ENCODE measurements around the gene SSTR3. TPM values are rescaled to one million over a fixed set of nuclear protein-coding genes. Genes with fewer than 3 reads are reported as not detected.
"Not testable (repeated sequence)": the region's sequence is repeated elsewhere in the genome, so short reads cannot be mapped to it uniquely, and the experiment has no call there.

SSTR3 gene
- total RNA-seq: under 1 TPM; 0.11 to 0.29 TPM

DNA sequence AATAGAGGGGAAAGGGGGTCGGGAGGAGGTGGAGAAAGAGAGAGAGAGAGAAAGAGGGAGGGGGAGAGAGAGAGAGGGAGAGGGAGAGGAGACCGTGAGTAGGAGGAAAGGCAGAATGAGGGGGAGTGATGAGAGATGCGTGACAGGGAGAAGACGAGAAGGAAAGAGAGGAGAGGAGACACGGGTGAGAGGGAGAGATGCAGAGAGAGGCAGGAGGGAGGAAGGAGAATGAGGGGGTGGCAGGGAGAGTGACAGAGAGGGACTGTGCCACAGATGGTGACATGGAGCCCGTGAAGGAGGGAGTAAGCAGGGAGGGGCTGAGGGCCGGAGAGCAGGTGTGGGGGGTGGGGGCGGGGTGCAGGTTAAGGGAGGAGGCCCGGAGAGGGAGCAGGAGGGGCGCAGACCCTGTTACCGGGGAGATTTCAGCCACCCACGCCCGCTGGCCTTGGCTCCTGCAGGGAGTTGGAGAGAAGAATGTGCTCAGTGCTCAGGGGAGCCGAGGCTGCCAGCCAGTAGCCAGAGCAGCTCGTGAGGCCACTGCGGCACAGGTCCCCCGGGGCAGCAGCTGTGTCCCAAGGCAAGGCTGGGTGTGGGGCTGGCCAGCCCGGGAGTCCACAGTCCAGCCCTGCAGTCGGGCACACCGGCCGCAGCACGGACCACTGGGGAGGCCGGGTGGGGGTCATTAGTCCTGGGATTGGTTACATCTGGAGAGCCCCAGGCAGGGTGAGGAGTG lies at the start of gene SSTR3:
Gene SSTR3, minus strand, starts transcription at position 304 of the 733 bp plus-strand sequence. CDS start 4,674 bp downstream, outside the sequence.
- peak within 1 kb of the TSS in 1 of 2 donors; percentile 66 for H3K27ac Mint-ChIP-seq
- DNase-seq (ENCODE audit: low spot score): peak; percentile 51
- H3K4me1 Mint-ChIP-seq (ENCODE audit: low read depth in 2 of 2): peaks cover 0 to 4% of the 10 kb centered on the region in 2 donors

DNA sequence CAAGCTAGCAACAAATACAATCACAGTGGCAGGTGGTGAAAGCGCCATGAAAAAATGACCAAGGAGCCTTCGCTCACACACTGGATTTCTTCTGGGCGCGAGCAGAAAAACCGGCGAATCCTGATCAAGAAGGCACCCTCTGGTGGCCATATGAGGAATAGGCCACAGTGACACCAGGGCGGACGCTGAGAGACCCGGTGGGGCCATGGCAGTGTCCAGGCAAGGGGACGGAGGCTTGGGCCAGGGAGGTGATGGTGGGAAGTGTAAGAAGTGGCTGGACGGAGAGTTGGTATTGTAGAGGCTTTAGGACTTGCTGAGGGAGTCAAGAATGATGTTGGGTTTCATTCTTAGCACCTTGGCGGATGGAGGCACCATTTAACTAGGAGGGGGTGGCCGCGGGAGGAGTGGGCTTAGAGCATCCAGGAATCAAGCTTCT lies 48.6 kb upstream of the SSTR3 start:
- H3K36me3 Mint-ChIP-seq: no peaks in the 10 kb centered on the region
- peak; percentile 77 for DNase-seq (ENCODE audit: low spot score)
- H3K9me3 Mint-ChIP-seq: no peaks in the 10 kb centered on the region
- ATAC-seq: peak; percentile 77 to 87
- peak overlapping the region; percentile 49 for H3K27ac Mint-ChIP-seq
- peak overlapping the region; percentile 9 for H3K4me3 Mint-ChIP-seq
- peaks cover 11 to 25% of the 10 kb centered on the region in 2 donors for H3K4me1 Mint-ChIP-seq (ENCODE audit: low read depth in 2 of 2)
- H3K27me3 Mint-ChIP-seq: no peaks in the 10 kb centered on the region

More for the DNA sequence above, at the start of gene SSTR3:
- H3K9me3 Mint-ChIP-seq: no peaks in the 10 kb centered on the region
- H3K27me3 Mint-ChIP-seq: no peaks in the 10 kb centered on the region
- no peaks in the 10 kb centered on the region for H3K36me3 Mint-ChIP-seq
- no peak within 1 kb of the TSS for H3K4me3 Mint-ChIP-seq
- no peak for ATAC-seq

DNA sequence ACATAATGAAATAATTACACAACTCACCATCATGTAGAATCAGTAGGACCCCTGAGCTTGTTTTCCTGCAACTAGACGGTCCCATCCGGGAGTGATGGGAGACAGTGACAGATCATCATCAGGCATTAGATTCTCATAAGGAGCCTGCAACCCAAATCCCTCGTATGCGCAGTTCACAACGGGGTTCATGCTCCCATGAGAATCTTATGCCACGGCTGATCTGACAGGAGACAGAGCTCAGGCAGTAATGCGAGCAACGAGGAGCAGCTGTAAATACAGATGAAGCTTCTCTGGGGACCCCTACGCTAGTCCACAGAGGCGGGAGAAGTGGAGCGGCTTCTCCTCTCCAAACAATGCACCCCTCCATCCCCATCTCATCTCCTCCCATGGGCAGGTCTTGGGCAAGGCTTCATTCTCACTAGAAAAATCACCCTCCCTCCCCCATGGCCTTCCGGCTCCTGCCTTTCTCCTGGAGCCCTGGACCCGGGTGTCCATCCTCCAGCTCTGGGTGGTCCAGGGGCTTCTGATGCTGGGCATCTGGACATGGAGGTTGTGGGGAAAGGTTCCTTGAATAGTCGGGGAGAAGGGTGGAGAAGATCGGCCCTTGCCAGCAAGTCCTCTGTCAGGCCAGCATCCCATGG lies 48.0 kb upstream of the SSTR3 start:
- ATAC-seq: no peak

DNA sequence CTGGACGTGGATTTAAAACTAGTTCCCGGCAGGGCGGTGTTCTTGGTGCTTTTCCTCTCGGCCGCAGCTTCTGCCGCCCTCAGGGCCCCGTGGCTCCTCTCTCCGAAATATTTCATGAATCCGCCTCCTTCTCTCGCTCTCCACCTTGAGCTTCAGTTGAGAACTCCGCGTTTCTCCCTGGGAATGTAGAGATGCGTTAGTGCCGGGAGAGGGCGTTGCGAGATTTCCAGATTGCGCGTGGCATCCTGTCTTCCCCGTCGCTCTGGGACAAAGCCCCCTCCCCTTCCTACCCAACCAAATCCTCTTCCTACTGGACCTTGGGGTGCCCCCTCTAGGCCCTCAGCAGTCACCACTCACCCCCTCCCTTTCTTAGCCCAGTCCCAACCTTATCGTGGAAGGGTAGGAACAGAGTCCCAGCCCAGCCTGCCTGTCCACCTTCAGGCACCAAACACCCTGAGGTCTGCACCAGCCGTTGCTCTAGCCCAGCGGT lies 47.3 kb upstream of the SSTR3 start:
- H3K4me3 Mint-ChIP-seq: no peak overlapping the region
- peak overlapping the region; percentile 43 to 83 for H3K27ac Mint-ChIP-seq
- DNase-seq (ENCODE audit: low spot score): no peak

More for the DNA sequence above, 48.0 kb upstream of the SSTR3 start:
- peaks cover 0 to 5% of the 10 kb centered on the region in 2 donors for H3K27me3 Mint-ChIP-seq
- H3K36me3 Mint-ChIP-seq: no peaks in the 10 kb centered on the region
- H3K4me1 Mint-ChIP-seq (ENCODE audit: low read depth in 2 of 2): peaks cover 16 to 27% of the 10 kb centered on the region in 2 donors
- H3K4me3 Mint-ChIP-seq: peak overlapping the region; percentile 9
- H3K9me3 Mint-ChIP-seq: no peaks in the 10 kb centered on the region
- H3K27ac Mint-ChIP-seq: peak overlapping the region; percentile 49 to 83
- no peak for DNase-seq (ENCODE audit: low spot score)

DNA sequence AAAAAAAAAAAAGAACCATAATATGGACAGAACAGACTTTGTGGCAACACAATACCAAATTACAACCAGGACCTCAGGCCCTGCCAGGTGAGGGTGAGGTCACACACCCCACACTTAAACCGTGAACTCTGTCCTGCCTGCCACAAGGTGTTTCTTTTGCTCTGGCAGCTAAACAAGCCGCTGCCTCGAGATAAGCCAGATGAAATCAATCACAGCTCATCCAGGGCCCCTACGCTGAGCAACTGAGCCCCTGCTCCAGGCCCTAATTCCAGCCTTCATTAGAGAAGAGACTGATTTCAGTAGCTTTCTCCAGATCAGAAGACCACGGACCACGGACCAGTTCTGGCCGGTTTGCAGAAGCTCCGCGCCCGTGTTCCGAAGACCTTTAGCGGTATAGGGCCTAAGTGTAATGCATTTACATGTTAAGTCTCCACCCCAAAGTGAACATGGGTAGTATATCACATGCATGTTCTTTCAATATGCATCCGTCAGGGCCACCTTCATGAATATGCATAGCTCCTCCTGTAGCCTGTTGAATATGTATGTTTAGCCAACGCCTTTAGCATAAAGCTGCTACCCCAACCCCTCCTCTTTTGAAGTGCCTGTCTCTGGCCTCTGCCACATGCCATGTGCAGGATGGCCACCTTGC lies 46.6 kb upstream of the SSTR3 start:
- H3K36me3 Mint-ChIP-seq: no peaks in the 10 kb centered on the region
- no peak overlapping the region for H3K4me3 Mint-ChIP-seq
- DNase-seq (ENCODE audit: low spot score) (no peak), ATAC-seq (no peak)
- peak overlapping the region; percentile 43 to 83 for H3K27ac Mint-ChIP-seq
- H3K4me1 Mint-ChIP-seq (ENCODE audit: low read depth in 2 of 2): peaks cover 16 to 32% of the 10 kb centered on the region in 2 donors
- no peaks in the 10 kb centered on the region for H3K9me3 Mint-ChIP-seq
- peaks cover 0 to 6% of the 10 kb centered on the region in 2 donors for H3K27me3 Mint-ChIP-seq

More for the DNA sequence above, 47.3 kb upstream of the SSTR3 start:
- H3K4me1 Mint-ChIP-seq (ENCODE audit: low read depth in 2 of 2): peaks cover 16 to 32% of the 10 kb centered on the region in 2 donors
- no peaks in the 10 kb centered on the region for H3K36me3 Mint-ChIP-seq
- peaks cover 0 to 6% of the 10 kb centered on the region in 2 donors for H3K27me3 Mint-ChIP-seq
- H3K9me3 Mint-ChIP-seq: no peaks in the 10 kb centered on the region
- no peak for ATAC-seq

DNA sequence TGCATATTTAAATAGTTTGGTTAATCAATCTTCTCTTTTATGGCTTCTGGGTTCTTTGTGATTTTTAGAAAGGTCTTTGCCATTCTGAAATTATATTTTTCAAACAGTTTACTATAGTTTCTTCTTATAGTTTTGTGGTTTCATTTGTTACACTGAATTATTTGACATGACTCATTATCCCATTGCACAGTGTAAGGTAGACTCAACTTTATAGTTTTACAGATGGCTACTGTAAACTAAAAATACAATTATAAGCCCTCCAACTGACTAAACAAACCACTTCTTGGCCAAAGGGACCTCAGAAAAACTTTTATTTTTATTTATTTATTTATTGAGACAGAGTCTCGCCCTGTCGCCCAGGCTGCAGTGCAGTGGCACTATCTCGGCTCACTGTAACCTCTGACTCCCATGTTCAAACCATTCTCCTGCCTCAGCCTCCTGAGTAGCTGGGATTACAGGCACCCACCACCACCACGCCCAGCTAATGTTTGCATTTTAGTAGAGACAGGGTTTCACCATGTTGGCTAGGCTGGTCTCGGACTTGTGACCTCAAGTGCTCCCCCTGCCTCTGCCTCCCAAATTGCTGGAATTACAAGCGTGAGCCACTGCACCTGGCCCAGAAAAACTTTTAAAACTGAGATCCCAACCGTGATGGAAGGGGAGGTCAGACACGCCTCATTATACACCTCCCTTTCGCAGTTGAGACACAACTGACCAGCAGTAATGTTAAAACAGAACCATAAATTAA lies 45.9 kb upstream of the SSTR3 start:
- Mint-ChIP-seq H3K4me1 (ENCODE audit: low read depth in 2 of 2) (peaks cover 16 to 32% of the 10 kb centered on the region in 2 donors), H3K27me3 (peaks cover 0 to 6% of the 10 kb centered on the region in 2 donors), H3K27ac (no peak overlapping the region), H3K4me3 (no peak overlapping the region), H3K9me3 (no peaks in the 10 kb centered on the region), H3K36me3 (no peaks in the 10 kb centered on the region)
- ATAC-seq (no peak), DNase-seq (ENCODE audit: low spot score) (no peak)

DNA sequence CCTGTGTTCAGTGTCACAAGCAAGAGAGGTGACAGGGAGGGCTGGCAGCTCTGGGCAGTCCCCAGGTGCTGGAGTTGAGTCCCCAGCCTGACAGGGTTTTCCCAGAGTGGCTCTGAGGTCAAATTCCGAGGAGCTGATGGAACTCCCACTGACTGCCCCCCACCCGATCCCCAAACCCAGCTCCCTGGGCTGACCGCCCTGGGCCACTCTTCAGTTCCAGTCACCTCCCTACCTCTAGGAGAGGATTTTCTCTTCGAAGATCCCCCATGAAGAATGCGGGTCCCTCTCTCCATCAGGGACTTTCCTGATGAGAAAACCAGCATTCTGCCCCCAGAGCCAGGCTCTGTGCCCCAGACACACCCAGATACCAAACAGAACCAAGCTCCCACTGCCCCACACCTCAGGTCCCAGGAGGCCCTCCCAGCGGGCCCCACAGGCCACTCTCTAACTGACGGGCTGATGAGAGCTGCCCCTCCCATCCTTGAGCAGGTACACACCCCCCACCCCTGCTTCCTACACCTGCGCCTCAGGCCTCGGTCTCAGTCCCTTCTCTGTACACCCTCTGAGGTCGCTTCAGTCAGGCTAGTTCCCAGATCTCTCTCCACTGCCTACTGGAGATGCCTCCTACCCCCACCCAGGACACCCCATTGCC lies 43.9 kb upstream of the SSTR3 start:
- Mint-ChIP-seq H3K27ac (peak overlapping the region; percentile 60 to 83), H3K4me1 (ENCODE audit: low read depth in 2 of 2) (peaks cover 16 to 27% of the 10 kb centered on the region in 2 donors), H3K36me3 (no peaks in the 10 kb centered on the region), H3K4me3 (no peak overlapping the region), H3K9me3 (no peaks in the 10 kb centered on the region), H3K27me3 (peaks cover 0 to 6% of the 10 kb centered on the region in 2 donors)
- DNase-seq (ENCODE audit: low spot score) (no peak), ATAC-seq (peak in 1 of 2 donors; percentile 33)

DNA sequence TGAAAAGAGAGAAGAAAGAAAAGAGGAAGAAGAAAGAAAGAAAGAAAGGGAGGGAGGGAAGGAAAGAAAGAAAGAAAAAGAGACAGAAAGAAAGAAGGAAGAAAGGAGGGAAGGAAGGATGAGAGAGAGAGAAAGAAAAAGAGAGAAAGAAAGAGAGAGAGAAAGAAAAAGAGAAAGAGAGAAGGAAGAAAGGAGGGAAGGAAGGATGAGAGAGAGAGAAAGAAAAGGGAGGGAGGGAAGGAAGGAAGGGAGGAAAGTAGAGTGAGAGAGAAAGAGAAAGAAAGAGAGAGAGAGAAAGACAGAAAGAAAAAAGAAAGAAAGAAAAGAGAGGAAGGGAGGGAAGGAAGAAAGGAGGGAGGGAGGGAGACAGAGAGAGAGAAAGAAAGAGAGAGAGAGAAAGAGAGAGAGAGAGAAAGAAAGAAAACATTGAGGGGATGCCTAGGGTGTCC lies 43.3 kb upstream of the SSTR3 start:
- H3K9me3 Mint-ChIP-seq: no peaks in the 10 kb centered on the region
- ATAC-seq: no peak
- no peak overlapping the region for H3K4me3 Mint-ChIP-seq

DNA sequence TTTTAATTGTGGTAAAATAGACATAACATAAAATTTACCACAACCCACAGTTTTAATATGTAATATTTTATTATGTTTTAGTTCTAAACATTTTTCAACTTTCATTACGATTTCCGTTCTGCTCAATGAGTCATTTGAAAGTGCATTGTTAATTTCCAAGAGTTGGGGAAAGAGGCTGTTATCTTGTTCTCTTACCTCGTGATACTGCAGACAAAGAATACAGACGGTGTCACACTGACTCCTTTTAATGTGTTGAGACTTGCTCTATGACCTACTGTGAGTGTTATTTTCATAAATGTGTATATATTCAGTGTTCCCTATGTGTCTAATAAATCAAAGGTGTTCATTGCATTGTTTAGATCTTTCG lies 42.6 kb upstream of the SSTR3 start:
- H3K27me3 Mint-ChIP-seq: peaks cover 0 to 6% of the 10 kb centered on the region in 2 donors
- H3K9me3 Mint-ChIP-seq: no peaks in the 10 kb centered on the region
- H3K27ac Mint-ChIP-seq: peak overlapping the region; percentile 19 to 83
- no peak for ATAC-seq
- no peak overlapping the region for H3K4me3 Mint-ChIP-seq
- H3K36me3 Mint-ChIP-seq: no peaks in the 10 kb centered on the region
- DNase-seq (ENCODE audit: low spot score): no peak
- H3K4me1 Mint-ChIP-seq (ENCODE audit: low read depth in 2 of 2): peaks cover 10 to 17% of the 10 kb centered on the region in 2 donors

More for the DNA sequence above, 43.3 kb upstream of the SSTR3 start:
- H3K36me3 Mint-ChIP-seq: no peaks in the 10 kb centered on the region
- peak overlapping the region; percentile 19 to 83 for H3K27ac Mint-ChIP-seq
- DNase-seq (ENCODE audit: low spot score): no peak
- peaks cover 11 to 21% of the 10 kb centered on the region in 2 donors for H3K4me1 Mint-ChIP-seq (ENCODE audit: low read depth in 2 of 2)
- peaks cover 0 to 6% of the 10 kb centered on the region in 2 donors for H3K27me3 Mint-ChIP-seq

DNA sequence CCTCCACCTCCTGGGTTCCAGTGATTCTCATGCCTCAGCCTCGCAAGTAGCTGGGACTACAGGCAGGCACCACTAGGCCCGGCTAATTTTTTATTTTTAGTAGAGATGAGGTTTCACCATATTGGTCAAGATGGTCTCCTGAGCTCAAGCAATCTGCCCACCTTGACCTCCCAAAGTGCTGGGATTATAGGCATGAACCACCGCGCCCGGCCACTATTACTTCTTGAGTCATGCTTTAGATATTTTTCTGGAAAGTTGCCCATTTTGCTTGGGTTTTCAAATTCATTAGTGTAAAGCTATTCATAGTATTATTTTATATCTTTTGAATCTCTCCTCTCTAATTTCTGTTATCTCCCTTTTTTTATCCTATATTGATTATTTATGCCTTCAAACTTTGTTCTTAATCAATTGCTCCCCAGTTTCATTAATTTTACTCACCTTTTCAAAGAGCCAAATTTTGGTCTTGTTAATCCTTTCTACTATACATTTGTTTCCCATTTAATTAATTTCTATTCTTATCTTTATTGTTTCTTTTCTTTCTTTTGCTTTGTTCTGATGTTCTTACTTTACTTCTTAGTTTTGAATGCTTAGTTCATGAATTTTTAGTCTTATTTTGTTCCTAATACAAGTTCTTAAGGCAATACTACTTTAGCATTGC lies 42.1 kb upstream of the SSTR3 start:
- peaks cover 0 to 6% of the 10 kb centered on the region in 2 donors for H3K27me3 Mint-ChIP-seq
- DNase-seq (ENCODE audit: low spot score): no peak
- no peaks in the 10 kb centered on the region for H3K36me3 Mint-ChIP-seq
- peak overlapping the region in 1 of 2 donors; percentile 83 for H3K27ac Mint-ChIP-seq
- ATAC-seq: no peak
- no peak overlapping the region for H3K4me3 Mint-ChIP-seq
- H3K9me3 Mint-ChIP-seq: no peaks in the 10 kb centered on the region
- peaks cover 5 to 12% of the 10 kb centered on the region in 2 donors for H3K4me1 Mint-ChIP-seq (ENCODE audit: low read depth in 2 of 2)

DNA sequence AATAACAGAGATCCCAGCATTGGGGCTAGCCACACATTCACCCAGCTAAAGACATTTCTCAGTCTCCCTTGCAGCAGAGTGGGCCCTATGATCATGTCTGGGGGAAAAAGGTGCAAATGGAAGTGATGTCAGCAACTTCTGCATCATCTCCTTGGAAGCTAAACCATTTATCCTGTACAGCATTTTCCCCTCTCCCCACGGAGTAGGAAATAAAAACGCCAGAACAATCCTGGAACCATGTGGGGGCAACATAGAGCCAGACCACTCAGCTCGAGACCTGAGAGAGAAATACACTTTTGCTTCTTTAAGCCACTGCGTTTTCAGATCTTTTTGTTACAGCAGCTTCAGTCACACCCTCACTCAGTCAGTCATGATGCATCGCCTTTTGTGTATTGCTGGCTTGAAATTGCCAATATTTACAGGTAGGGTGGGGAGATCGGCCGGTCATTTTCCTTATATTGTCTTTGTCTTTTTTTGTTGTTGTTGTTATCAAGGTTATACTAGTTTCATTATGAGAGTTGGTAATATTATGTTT lies 40.9 kb upstream of the SSTR3 start:
- Mint-ChIP-seq H3K27ac (no peak overlapping the region), H3K4me3 (no peak overlapping the region), H3K9me3 (no peaks in the 10 kb centered on the region), H3K27me3 (peaks cover 0 to 6% of the 10 kb centered on the region in 2 donors), H3K4me1 (ENCODE audit: low read depth in 2 of 2) (peaks cover 10 to 17% of the 10 kb centered on the region in 2 donors), H3K36me3 (no peaks in the 10 kb centered on the region)
- ATAC-seq (no peak), DNase-seq (ENCODE audit: low spot score) (no peak)

DNA sequence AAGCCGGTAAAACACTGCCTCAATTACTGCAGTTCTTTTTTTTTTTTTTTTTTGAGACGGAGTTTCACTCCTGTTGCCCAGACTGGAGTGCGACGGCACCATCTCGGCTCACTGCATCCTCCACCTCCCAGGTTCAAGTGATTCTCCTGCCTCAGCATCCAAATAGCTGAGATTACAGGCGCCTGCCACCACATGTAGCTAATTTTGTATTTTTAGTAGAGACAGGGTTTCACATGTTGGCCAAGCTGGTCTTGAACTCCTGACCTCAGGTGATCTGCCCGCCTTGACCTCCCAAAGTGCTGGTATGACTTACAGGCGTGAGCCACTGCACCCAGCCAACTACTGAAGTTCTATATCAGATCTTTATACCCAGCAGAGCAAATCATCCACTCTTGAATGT lies 39.6 kb upstream of the SSTR3 start:
- H3K36me3 Mint-ChIP-seq; DNase-seq (ENCODE audit: low spot score); H3K4me3 Mint-ChIP-seq; ATAC-seq; H3K9me3 Mint-ChIP-seq; H3K27me3 Mint-ChIP-seq: not testable (repeated sequence)
- peaks cover 13 to 20% of the 10 kb centered on the region in 2 donors for H3K4me1 Mint-ChIP-seq (ENCODE audit: low read depth in 2 of 2)
- peak overlapping the region in 1 of 2 donors; percentile 27 for H3K27ac Mint-ChIP-seq

Data from natural killer cell treated with Interleukin-12 subunit alpha and Interleukin-12 subunit beta and Interleukin-15 and Interleukin-18, amount 100 ng/mL, for 72 hours (primary cell).